Neural progenitor cell (in vitro differentiated cells): ENCODE measurements around the gene NRGN.

Source experiments
- EZH2 ChIP-seq: fragments of 200-600 bp; sonication (generic); IDR thresholded peaks from 2 replicates; pipeline ENCODE4 v1.6.1; 2017; ENCODE audit warnings: antibody characterized with exemption, mild to moderate bottlenecking, moderate library complexity
- EZH2phosphoT487 ChIP-seq: fragments of 200-600 bp; sonication (generic); IDR thresholded peaks from 2 replicates; pipeline ENCODE4 v1.6.1; 2017; ENCODE audit warnings: antibody characterized with exemption
- TF ChIP-seq, protein P1 (sequence below): fragments of 200-600 bp; sonication (generic); IDR thresholded peaks from 2 replicates; pipeline ENCODE4 v1.5.1; 2017; ENCODE audit warnings: antibody characterized with exemption, mild to moderate bottlenecking

GRCh38 chr11:124796312-124796711 lies 56.6 kb downstream of the NRGN start:
- TF ChIP-seq EZH2 (no peak), EZH2phosphoT487 (no peak)
- TF ChIP-seq, protein P1, sequence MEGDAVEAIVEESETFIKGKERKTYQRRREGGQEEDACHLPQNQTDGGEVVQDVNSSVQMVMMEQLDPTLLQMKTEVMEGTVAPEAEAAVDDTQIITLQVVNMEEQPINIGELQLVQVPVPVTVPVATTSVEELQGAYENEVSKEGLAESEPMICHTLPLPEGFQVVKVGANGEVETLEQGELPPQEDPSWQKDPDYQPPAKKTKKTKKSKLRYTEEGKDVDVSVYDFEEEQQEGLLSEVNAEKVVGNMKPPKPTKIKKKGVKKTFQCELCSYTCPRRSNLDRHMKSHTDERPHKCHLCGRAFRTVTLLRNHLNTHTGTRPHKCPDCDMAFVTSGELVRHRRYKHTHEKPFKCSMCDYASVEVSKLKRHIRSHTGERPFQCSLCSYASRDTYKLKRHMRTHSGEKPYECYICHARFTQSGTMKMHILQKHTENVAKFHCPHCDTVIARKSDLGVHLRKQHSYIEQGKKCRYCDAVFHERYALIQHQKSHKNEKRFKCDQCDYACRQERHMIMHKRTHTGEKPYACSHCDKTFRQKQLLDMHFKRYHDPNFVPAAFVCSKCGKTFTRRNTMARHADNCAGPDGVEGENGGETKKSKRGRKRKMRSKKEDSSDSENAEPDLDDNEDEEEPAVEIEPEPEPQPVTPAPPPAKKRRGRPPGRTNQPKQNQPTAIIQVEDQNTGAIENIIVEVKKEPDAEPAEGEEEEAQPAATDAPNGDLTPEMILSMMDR, result no peak
